Neural cell (in vitro differentiated cells): ENCODE results near the gene SPIB.

Experiments
- CTCF ChIP-seq: fragments of 450-650 bp; IDR thresholded peaks from 2 replicates; pipeline ENCODE4 v1.5.1; 2014; ENCODE audit warnings: antibody characterized with exemption, mild to moderate bottlenecking, moderate library complexity; ENCODE audit not compliant: poor library complexity, severe bottlenecking
- EP300 ChIP-seq: fragments of 450-650 bp; conservative IDR thresholded peaks from 2 replicates; pipeline ENCODE4 v1.6.1; 2014; ENCODE audit warnings: antibody characterized with exemption, mild to moderate bottlenecking, moderate library complexity; ENCODE audit not compliant: poor library complexity, severe bottlenecking
- EZH2 ChIP-seq: fragments of 200-600, 300-800 bp; shearing (Covaris generic), sonication (generic); IDR thresholded peaks from 2 replicates; pipeline ENCODE4 v1.6.1; 2014; ENCODE audit warnings: antibody characterized with exemption, low read length, borderline replicate concordance, mild to moderate bottlenecking; ENCODE audit not compliant: insufficient read depth, poor library complexity, severe bottlenecking
- MXI1 ChIP-seq: fragments of 450-650 bp; conservative IDR thresholded peaks from 2 replicates; pipeline ENCODE4 v1.6.1; 2014; ENCODE audit warnings: antibody characterized with exemption, mild to moderate bottlenecking; ENCODE audit not compliant: poor library complexity, severe bottlenecking
- POLR2AphosphoS5 ChIP-seq: IDR thresholded peaks from 2 replicates; pipeline ENCODE4 v1.6.1; 2012
- RAD21 ChIP-seq: fragments of 450-650 bp; conservative IDR thresholded peaks from 2 replicates; pipeline ENCODE4 v1.6.1; 2014; ENCODE audit warnings: antibody characterized with exemption, mild to moderate bottlenecking, moderate library complexity
- REST ChIP-seq: IDR thresholded peaks from 2 replicates; pipeline ENCODE4 v1.6.1; 2012; ENCODE audit warnings: borderline replicate concordance
- SMC3 ChIP-seq: fragments of 450-650 bp; conservative IDR thresholded peaks from 2 replicates; pipeline ENCODE4 v1.6.1; 2014; ENCODE audit warnings: antibody characterized with exemption, mild to moderate bottlenecking, moderate library complexity; ENCODE audit not compliant: poor library complexity

- TF ChIP-seq CTCF = no peak
- no peak for TF ChIP-seq POLR2AphosphoS5
- TF ChIP-seq SMC3 = no peak
- no peak for TF ChIP-seq EP300
- TF ChIP-seq EZH2 = no peak
- no peak for TF ChIP-seq MXI1
- no peak for TF ChIP-seq REST
- TF ChIP-seq RAD21 = no peak
Observed at GRCh38 chr19:50420808-50421207, 2.1 kb downstream of the SPIB start.
